ENCODE results near the gene CMTM2. TPM values are rescaled to one million over a fixed set of nuclear protein-coding genes. Genes with fewer than 3 reads are reported as not detected.
"Not testable (repeated sequence)": the region's sequence is repeated elsewhere in the genome, so short reads cannot be mapped to it uniquely, and the experiment has no call there.

The CMTM2 gene
- polyA plus RNA-seq, 1 experiment: not detected

- Histone ChIP-seq H3K9me3 (ENCODE audit: control insufficient read depth, insufficient read depth, low read length) (no peaks in the 10 kb centered on the region), H3K27ac (ENCODE audit: low read depth, low read length) (no peak overlapping the region), H3K27me3 (ENCODE audit: control insufficient read depth, insufficient read depth, low read length) (no peaks in the 10 kb centered on the region), H3K4me3 (ENCODE audit: low read depth, low read length) (no peak overlapping the region)
- ChIA-PET POLR2A (no interaction called here), CTCF (interaction anchor here (0.8 to 1.8 kb wide), 2 partner anchors 28 to 208 kb away, joined by 3 to 7 read pairs; partner anchors contain the start of gene NAE1)
- TF ChIP-seq CTCF (IDR thresholded peaks at IDR 0.05; ENCODE audit: low read depth, low read length): no peak
- DNase-seq (ENCODE audit: low read depth, low spot score): no peak
Measured at GRCh38 chr16:66622863-66623262, 43.6 kb downstream of the CMTM2 start.

- H3K9me3 ChIP-seq (ENCODE audit: control insufficient read depth, insufficient read depth, low read length): no peaks in the 10 kb centered on the region
- H3K4me3 ChIP-seq (ENCODE audit: low read depth, low read length): no peak overlapping the region
- ChIA-PET CTCF (interaction anchor here (1.1 to 2.1 kb wide), 4 partner anchors 15 to 128 kb away, joined by 3 to 12 read pairs (median 5); partner anchors contain the start of gene DYNC1LI2), POLR2A (no interaction called here)
- DNase-seq (ENCODE audit: low read depth, low spot score): no peak
- TF ChIP-seq CTCF (IDR thresholded peaks at IDR 0.05; ENCODE audit: low read depth, low read length): no peak
- no peak overlapping the region for H3K27ac ChIP-seq (ENCODE audit: low read depth, low read length)
- no peaks in the 10 kb centered on the region for H3K27me3 ChIP-seq (ENCODE audit: control insufficient read depth, insufficient read depth, low read length)
Measured at GRCh38 chr16:66623755-66624154, 44.5 kb downstream of the CMTM2 start.

DNA sequence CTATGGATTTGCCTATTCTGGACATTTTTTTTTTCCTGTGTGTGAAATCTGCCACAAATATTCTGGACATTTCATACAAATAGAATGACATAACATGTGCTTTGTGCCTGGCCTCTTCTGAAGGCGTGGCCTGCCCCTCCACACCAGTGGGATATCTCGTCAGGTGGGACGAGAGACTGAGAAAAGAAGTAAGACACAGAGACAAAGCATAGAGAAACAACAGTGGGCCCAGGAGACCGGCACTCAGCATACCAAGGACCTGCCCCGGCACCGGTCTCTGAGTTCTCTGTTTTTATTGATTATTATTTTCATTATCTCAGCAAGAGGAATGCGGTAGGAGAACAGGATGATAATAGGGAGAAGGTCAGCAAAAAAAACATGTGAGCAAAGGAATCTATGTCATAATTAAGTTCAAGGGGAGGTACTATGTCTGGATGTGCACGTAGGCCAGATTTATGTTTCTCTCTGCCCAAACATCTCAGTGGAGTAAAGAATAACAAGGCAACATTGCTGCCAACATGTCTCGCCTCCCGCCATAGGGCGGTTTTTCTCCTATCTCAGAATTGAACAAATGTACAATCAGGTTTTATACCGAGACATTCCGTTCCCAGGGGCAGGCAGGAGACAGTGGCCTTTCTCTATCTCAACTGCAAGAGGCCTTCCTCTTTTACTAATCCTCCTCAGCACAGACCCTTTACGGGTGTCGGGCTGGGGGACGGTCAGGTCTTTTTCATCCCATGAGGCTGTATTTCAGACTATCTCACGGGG, 48.5 kb downstream of the CMTM2 start:
- H3K9me3 ChIP-seq (ENCODE audit: control insufficient read depth, insufficient read depth, low read length); DNase-seq (ENCODE audit: low read depth, low spot score); H3K4me3 ChIP-seq (ENCODE audit: low read depth, low read length); H3K27ac ChIP-seq (ENCODE audit: low read depth, low read length); POLR2A ChIA-PET; H3K27me3 ChIP-seq (ENCODE audit: control insufficient read depth, insufficient read depth, low read length): not testable (repeated sequence)
- CTCF ChIA-PET: interaction anchor here (2.7 kb wide), 1 partner anchor 23 kb away, joined by 12 read pairs; no protein-coding TSS in a partner anchor

DNA sequence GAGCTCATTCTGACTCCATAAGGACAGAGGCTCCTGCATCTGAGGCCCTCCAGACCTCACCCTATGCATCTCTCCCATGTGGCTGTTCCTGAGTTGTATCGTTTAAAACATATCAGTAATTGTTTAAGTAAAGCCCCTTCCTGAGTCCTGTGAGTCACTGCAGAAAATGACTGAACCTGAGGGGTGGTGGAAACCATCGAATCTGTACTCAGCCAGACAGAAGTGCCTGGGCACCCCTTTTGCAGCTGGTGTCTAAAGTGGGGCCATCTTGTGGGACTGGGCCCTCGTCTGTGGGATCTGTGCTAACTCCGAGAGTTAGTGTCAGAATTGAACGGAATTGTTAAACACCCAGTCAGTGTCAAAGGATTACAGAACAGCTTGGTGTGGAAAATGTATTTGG, 50.6 kb downstream of the CMTM2 start:
- ChIA-PET CTCF (interaction anchor here (1.0 to 2.7 kb wide), 3 partner anchors 21 to 33 kb away, joined by 3 to 12 read pairs (median 6); no protein-coding TSS in a partner anchor), POLR2A (no interaction called here)
- Histone ChIP-seq H3K27me3 (ENCODE audit: control insufficient read depth, insufficient read depth, low read length) (no peaks in the 10 kb centered on the region), H3K9me3 (ENCODE audit: control insufficient read depth, insufficient read depth, low read length) (no peaks in the 10 kb centered on the region), H3K27ac (ENCODE audit: low read depth, low read length) (no peak overlapping the region), H3K4me3 (ENCODE audit: low read depth, low read length) (no peak overlapping the region)
- no peak for TF ChIP-seq CTCF (IDR thresholded peaks at IDR 0.05; ENCODE audit: low read depth, low read length)
- no peak for DNase-seq (ENCODE audit: low read depth, low spot score)

DNA sequence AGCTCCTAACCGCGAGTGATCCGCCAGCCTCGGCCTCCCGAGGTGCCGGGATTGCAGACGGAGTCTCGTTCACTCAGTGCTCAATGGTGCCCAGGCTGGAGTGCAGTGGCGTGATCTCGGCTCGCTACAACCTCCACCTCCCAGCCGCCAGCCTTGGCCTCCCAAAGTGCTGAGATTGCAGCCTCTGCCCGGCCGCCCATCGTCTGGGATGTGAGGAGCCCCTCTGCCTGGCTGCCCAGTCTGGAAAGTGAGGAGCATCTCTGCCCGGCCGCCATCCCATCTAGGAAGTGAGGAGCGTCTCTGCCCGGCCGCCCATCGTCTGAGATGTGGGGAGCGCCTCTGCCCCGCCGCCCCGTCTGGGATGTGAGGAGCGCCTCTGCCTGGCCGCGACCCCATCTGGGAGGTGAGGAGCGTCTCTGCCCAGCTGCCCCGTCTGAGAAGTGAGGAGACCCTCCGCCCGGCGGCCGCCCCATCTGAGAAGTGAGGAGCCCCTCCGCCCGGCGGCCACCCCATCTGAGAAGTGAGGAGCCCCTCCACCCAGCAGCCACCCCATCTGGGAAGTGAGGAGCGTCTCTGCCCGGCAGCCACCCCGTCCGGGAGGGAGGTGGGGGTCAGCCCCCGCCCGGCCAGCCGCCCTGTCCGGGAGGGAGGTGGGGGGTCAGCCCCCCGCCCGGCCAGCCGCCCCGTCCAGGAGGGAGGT, 51.4 kb downstream of the CMTM2 start:
- H3K9me3 ChIP-seq (ENCODE audit: control insufficient read depth, insufficient read depth, low read length); DNase-seq (ENCODE audit: low read depth, low spot score); POLR2A ChIA-PET; H3K4me3 ChIP-seq (ENCODE audit: low read depth, low read length); H3K27ac ChIP-seq (ENCODE audit: low read depth, low read length); H3K27me3 ChIP-seq (ENCODE audit: control insufficient read depth, insufficient read depth, low read length): not testable (repeated sequence)
- CTCF ChIA-PET: interaction anchor here (1.9 to 2.7 kb wide), 2 partner anchors 20 to 22 kb away, joined by 6 to 12 read pairs; no protein-coding TSS in a partner anchor

DNA sequence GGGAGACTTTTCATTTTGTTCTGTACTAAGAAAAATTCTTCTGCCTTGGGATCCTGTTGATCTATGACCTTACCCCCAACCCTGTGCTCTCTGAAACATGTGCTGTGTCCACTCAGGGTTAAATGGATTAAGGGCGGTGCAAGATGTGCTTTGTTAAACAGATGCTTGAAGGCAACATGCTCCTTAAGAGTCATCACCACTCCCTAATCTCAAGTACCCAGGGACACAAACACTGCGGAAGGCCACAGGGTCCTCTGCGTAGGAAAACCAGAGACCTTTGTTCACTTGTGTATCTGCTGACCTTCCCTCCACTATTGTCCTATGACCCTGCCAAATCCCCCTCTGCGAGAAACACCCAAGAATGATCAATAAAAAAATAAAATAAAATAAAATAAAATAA, 52.3 kb downstream of the CMTM2 start:
- POLR2A ChIA-PET; CTCF ChIA-PET; DNase-seq (ENCODE audit: low read depth, low spot score); H3K4me3 ChIP-seq (ENCODE audit: low read depth, low read length); H3K27me3 ChIP-seq (ENCODE audit: control insufficient read depth, insufficient read depth, low read length); H3K9me3 ChIP-seq (ENCODE audit: control insufficient read depth, insufficient read depth, low read length); H3K27ac ChIP-seq (ENCODE audit: low read depth, low read length): not testable (repeated sequence)

Data from AG04450 (cell line).